DOHH2 (cell line): ENCODE measurements around the gene IQSEC3.

Source experiments
- H3F3A ChIP-seq: fragments of 200-600 bp; sonication (generic), shearing (Covaris generic); 2 replicates; pipeline ENCODE4 v1.6.0; 2016; ENCODE audit warnings: antibody characterized with exemption, mild to moderate bottlenecking; ENCODE audit not compliant: control insufficient read depth, insufficient read depth
- H3K27ac ChIP-seq: fragments of 200-600 bp; sonication (generic); 2 replicates; pipeline ENCODE4 v1.5.1; 2014; ENCODE audit warnings: low read depth, mild to moderate bottlenecking, low read length, moderate library complexity
- H3K27me3 ChIP-seq: fragments of 200-600 bp; sonication (generic); 2 replicates; pipeline ENCODE4 v1.6.1; 2014; ENCODE audit warnings: mild to moderate bottlenecking, low read length, mixed read lengths; ENCODE audit not compliant: control insufficient read depth
- H3K36me3 ChIP-seq: fragments of 200-600 bp; sonication (generic); 2 replicates; pipeline ENCODE4 v1.6.1; 2014; ENCODE audit warnings: mild to moderate bottlenecking, low read length, moderate library complexity, mixed read lengths; ENCODE audit not compliant: control insufficient read depth
- H3K4me1 ChIP-seq: fragments of 200-600 bp; sonication (generic); 2 replicates; pipeline ENCODE4 v1.6.1; 2014; ENCODE audit warnings: mild to moderate bottlenecking, low read length, mixed read lengths; ENCODE audit not compliant: control insufficient read depth
- H3K4me2 ChIP-seq: fragments of 200-600 bp; sonication (generic); 2 replicates; pipeline ENCODE4 v1.6.0; 2014; ENCODE audit warnings: mild to moderate bottlenecking, low read length, moderate library complexity
- H3K4me3 ChIP-seq: fragments of 200-600 bp; sonication (generic); 2 replicates; pipeline ENCODE4 v1.5.1; 2014; ENCODE audit warnings: mild to moderate bottlenecking, low read length, mixed read lengths
- H3K79me2 ChIP-seq: fragments of 200-600 bp; sonication (generic); 2 replicates; pipeline ENCODE4 v1.6.1; 2014; ENCODE audit warnings: mild to moderate bottlenecking, low read length, mixed read lengths; ENCODE audit not compliant: control insufficient read depth
- H3K9me2 ChIP-seq: fragments of 200-600 bp; sonication (generic); replicated peaks from 2 replicates; pipeline ENCODE4 v1.6.1; 2014; ENCODE audit warnings: mild to moderate bottlenecking, low read length, mixed read lengths; ENCODE audit not compliant: control insufficient read depth
- H3K9me3 ChIP-seq: fragments of 200-600 bp; sonication (generic); 2 replicates; pipeline ENCODE4 v1.6.1; 2014; ENCODE audit warnings: antibody characterized with exemption, low read length, mixed read lengths; ENCODE audit not compliant: control insufficient read depth, insufficient read depth
- H4K20me1 ChIP-seq: fragments of 200-600 bp; sonication (generic); 2 replicates; pipeline ENCODE4 v1.6.0; 2014; ENCODE audit warnings: low read depth, mild to moderate bottlenecking, antibody characterized with exemption, low read length, moderate library complexity; ENCODE audit not compliant: control insufficient read depth, insufficient read depth
- CTCF ChIP-seq: fragments of 200-600 bp; sonication (generic); IDR thresholded peaks from one replicate; pipeline ENCODE4 v1.5.1; 2014; ENCODE audit warnings: antibody characterized with exemption, mild to moderate bottlenecking, low read depth, low read length; ENCODE audit not compliant: poor library complexity, severe bottlenecking
- EZH2phosphoT487 ChIP-seq: fragments of 200-600 bp; sonication (generic); IDR thresholded peaks from 2 replicates; pipeline ENCODE4 v1.6.1; 2017; ENCODE audit warnings: borderline replicate concordance, mild to moderate bottlenecking, antibody characterized with exemption, low read length, moderate library complexity, mixed read lengths

IQSEC3 gene

GRCh38 chr12:170371-171225, 104.0 kb downstream of the IQSEC3 start:
- Histone ChIP-seq H3F3A (no peaks in the 10 kb centered on the region), H3K4me2 (no peak overlapping the region), H3K4me3 (no peak overlapping the region), H3K36me3 (no peaks in the 10 kb centered on the region), H3K27ac (no peak overlapping the region), H3K9me3 (no peaks in the 10 kb centered on the region), H3K79me2 (no peaks in the 10 kb centered on the region), H4K20me1 (no peaks in the 10 kb centered on the region), H3K9me2 (no peaks in the 10 kb centered on the region), H3K27me3 (no peaks in the 10 kb centered on the region), H3K4me1 (no peaks in the 10 kb centered on the region)
- no peak for TF ChIP-seq EZH2phosphoT487
- TF ChIP-seq CTCF = no peak

GRCh38 chr12:171276-171675, 104.7 kb downstream of the IQSEC3 start:
- Histone ChIP-seq H3K4me3 (no peak overlapping the region), H3K79me2 (no peaks in the 10 kb centered on the region), H3F3A (no peaks in the 10 kb centered on the region), H3K36me3 (no peaks in the 10 kb centered on the region), H3K4me2 (no peak overlapping the region), H3K9me2 (no peaks in the 10 kb centered on the region), H3K27ac (no peak overlapping the region), H4K20me1 (no peaks in the 10 kb centered on the region), H3K27me3 (no peaks in the 10 kb centered on the region), H3K9me3 (no peaks in the 10 kb centered on the region), H3K4me1 (no peaks in the 10 kb centered on the region)
- no peak for TF ChIP-seq CTCF

GRCh38 chr12:171743-172676, 105.4 kb downstream of the IQSEC3 start:
- Histone ChIP-seq H3K4me3 (no peak overlapping the region), H3K27me3 (no peaks in the 10 kb centered on the region), H3K4me2 (no peak overlapping the region), H3F3A (no peaks in the 10 kb centered on the region), H3K36me3 (no peaks in the 10 kb centered on the region), H3K79me2 (no peaks in the 10 kb centered on the region), H4K20me1 (no peaks in the 10 kb centered on the region), H3K27ac (no peak overlapping the region), H3K9me3 (no peaks in the 10 kb centered on the region), H3K4me1 (no peaks in the 10 kb centered on the region), H3K9me2 (no peaks in the 10 kb centered on the region)
- TF ChIP-seq CTCF (no peak), EZH2phosphoT487 (no peak)
